SJCRH30 (cell line): Measurements from ENCODE around the gene LELP1. TPM values are rescaled to one million over a fixed set of nuclear protein-coding genes. Genes with fewer than 3 reads are reported as not detected.
"Not testable (repeated sequence)": the region's sequence is repeated elsewhere in the genome, so short reads cannot be mapped to it uniquely, and the experiment has no call there.

Source experiments
- DNase-seq, 2 experiments: peaks; one replicate each; pipeline ENCODE4 v3.0.0-alpha.2; 2015 to 2020
- H3K27ac ChIP-seq: fragments of 250-450 bp; sonication (Bioruptor Pico); 2 replicates; pipeline ENCODE4 v1.5.1; 2020; ENCODE audit warnings: mild to moderate bottlenecking, moderate library complexity
- H3K27me3 ChIP-seq: fragments of 250-450 bp; sonication (Bioruptor Pico); 2 replicates; pipeline ENCODE4 v1.5.1; 2020; ENCODE audit warnings: mild to moderate bottlenecking, moderate library complexity
- H3K36me3 ChIP-seq: fragments of 250-450 bp; sonication (Bioruptor Pico); 2 replicates; pipeline ENCODE4 v1.5.1; 2020; ENCODE audit warnings: mild to moderate bottlenecking, moderate library complexity
- H3K4me1 ChIP-seq: fragments of 250-450 bp; sonication (Bioruptor Pico); 2 replicates; pipeline ENCODE4 v1.5.1; 2020; ENCODE audit warnings: mild to moderate bottlenecking, moderate library complexity
- H3K4me3 ChIP-seq: fragments of 250-450 bp; sonication (Bioruptor Pico); 2 replicates; pipeline ENCODE4 v1.5.1; 2020; ENCODE audit warnings: mild to moderate bottlenecking, moderate library complexity
- H3K9me3 ChIP-seq: fragments of 250-450 bp; sonication (Bioruptor Pico); replicated peaks from 2 replicates; pipeline ENCODE4 v1.5.1; 2020; ENCODE audit warnings: mild to moderate bottlenecking, moderate library complexity
- total RNA-seq: library from RNA; depleted of rRNA; stranded (reverse); fragments of >200 nt; shearing (Covaris generic); gene quantifications from 2 replicates; pipeline ENCODE4 v1.2.3, GENCODE V29; 2014

The LELP1 gene
- total RNA-seq, 1 experiment from 2014 or later = not detected

- no peaks in the 10 kb centered on the region for H3K4me1 ChIP-seq
- no peaks in the 10 kb centered on the region for H3K9me3 ChIP-seq
- no peak within 1 kb of the TSS for H3K4me3 ChIP-seq
- DNase-seq = no peak
- no peaks in the 10 kb centered on the region for H3K36me3 ChIP-seq
- H3K27ac ChIP-seq = no peak within 1 kb of the TSS
- H3K27me3 ChIP-seq = no peaks in the 10 kb centered on the region
Observed at GRCh38 chr1:153217212-153217611, 14.0 kb downstream of the LELP1 start, which contains the start of gene PRR9. TSS of gene PRR9 (plus strand) at chr1:153217584. CDS start at chr1:153218145, 561 bp downstream.

- Histone ChIP-seq H3K4me1 (no peaks in the 10 kb centered on the region), H3K27me3 (no peaks in the 10 kb centered on the region), H3K4me3 (no peak overlapping the region), H3K36me3 (no peaks in the 10 kb centered on the region), H3K9me3 (no peaks in the 10 kb centered on the region), H3K27ac (no peak overlapping the region)
- DNase-seq = no peak
Observed at GRCh38 chr1:153217744-153218416, 14.7 kb downstream of the LELP1 start.

DNA sequence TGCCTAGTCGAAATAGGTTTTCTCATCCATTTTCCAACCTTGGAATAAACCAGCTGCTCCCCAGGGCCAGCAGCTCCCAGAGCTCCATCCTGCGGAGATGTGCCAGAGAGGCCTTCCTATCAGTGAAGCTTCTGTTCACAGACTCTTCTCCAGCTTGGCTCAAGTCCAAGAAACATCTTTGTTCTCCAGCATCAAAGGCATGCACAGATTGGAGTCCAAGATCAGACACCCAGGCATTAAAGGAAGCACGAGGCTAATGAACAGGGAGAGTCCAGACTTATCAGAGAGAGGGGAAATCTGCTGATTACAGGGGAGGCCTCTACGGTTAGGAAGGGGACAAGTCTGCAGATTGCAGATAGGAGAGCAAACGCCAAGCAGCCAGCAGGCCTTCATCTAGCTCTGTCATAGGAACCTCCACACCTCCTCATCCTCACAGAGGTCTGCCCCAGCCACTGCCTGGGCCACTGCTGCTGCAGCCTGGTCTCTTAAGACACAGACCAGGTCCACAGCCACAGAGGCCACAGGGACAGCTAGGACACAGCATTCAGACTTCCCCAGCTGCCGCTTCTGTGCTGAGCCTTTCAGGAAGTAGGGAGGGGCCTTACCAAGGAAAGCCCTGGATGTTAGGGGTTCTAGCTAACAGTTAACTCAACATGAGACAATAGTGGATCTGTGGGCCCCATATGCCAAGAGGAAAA lies 17.5 kb downstream of the LELP1 start:
- Histone ChIP-seq H3K4me3 (no peak overlapping the region), H3K4me1 (no peaks in the 10 kb centered on the region), H3K36me3 (no peaks in the 10 kb centered on the region), H3K27ac (no peak overlapping the region), H3K27me3 (no peaks in the 10 kb centered on the region), H3K9me3 (no peaks in the 10 kb centered on the region)
- no peak for DNase-seq

DNA sequence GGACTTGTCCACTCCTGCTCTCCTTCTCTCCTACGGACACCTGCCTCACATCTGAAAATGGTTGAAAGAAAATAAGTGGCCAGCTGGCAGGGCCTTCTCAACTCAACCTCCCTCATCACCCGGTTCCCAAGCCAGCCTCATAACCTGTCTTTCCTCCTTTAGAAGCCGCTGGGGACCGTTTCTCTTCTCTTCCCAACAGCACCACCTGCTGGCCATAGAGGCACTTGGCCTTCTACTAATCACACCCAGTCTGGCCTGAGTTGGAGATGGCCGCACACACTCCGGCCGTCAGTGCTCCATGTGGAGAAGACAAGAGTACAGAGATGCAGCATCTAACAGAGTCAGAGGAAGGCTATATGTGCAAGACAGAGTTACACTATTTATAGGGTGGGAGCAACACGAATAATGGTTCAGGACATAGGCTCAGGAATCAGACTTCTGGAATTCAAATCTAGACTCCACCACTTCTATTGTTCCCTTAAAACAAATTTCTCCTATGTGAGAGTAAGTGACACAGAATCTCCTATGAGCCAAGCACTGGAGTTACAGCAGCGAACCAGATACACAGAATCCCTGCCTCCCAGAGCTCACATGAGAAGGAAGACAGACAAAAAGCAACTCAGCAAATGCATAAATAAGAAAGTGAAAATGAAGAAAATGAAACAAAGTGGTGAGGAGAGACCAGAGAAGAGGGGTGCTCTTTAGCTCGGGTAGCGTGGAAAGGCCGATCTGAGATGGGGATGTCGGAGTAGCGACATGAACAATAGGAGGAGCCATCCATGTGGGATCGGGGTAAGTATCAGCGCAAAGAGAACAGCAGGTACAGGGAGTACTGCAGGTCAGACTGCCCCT lies 20.0 kb downstream of the LELP1 start:
- H3K36me3 ChIP-seq, H3K4me1 ChIP-seq, H3K27ac ChIP-seq, H3K9me3 ChIP-seq, H3K27me3 ChIP-seq, H3K4me3 ChIP-seq: not testable (repeated sequence)
- peak; percentile 48 to 66 for DNase-seq

GRCh38 chr1:153227810-153228209 lies 24.6 kb downstream of the LELP1 start:
- Histone ChIP-seq H3K4me1 (no peaks in the 10 kb centered on the region), H3K36me3 (no peaks in the 10 kb centered on the region), H3K27ac (no peak overlapping the region), H3K4me3 (no peak overlapping the region), H3K27me3 (no peaks in the 10 kb centered on the region), H3K9me3 (no peaks in the 10 kb centered on the region)
- DNase-seq = no peak

DNA sequence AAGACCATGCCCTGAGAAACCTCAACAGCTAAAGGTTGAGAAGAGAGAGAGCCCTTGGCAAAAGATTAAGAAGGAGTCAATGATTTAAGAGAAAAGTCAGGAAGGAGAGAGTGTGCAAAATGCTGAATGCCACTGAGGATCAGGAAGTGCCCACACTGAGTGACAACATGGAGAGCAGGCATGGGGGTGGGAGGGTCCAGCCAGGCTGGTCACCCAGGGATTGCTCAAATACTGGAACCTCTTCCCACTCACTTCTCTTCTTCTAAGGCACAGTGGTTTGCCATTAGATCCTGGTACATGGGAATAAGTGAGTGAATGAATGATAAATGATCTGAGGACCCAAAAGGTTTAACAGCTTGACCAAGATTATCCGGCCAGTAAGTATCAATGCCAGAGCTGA lies 25.3 kb downstream of the LELP1 start:
- Histone ChIP-seq H3K27ac (no peak overlapping the region), H3K9me3 (no peaks in the 10 kb centered on the region)

DNA sequence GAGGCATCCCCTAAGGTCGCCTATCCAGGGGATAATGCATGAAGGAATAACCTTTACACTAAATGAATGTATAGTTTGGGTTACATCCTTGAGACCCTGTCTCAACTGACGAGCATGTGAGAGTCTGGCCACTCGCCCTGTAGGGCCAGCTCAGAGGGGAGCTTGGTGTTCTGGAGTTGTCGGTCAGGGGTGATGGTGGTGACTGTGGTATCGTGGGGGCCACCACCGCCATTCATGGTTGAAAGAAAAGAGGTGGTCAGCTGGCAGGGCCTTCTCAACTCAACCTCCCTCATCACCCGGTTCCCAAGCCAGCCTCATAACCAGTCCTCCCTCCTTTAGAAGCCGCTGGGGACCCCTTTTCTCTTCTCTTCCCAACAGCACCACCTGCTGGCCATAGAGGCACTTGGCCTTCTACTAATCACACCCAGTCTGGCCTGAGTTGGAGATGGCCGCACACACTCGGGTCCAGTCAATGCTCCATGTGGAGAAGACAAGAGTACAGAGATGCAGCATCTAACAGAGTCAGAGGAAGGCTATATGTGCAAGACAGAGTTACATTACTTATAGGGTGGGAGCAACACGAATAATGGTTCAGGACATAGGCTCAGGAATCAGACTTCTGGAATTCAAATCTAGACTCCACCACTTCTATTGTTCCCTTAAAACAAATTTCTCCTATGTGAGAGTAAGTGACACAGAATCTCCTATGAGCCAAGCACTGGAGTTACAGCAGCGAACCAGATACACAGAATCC lies 26.0 kb downstream of the LELP1 start:
- DNase-seq = peak; percentile 50 to 61
- H3K36me3 ChIP-seq, H3K9me3 ChIP-seq, H3K4me3 ChIP-seq, H3K4me1 ChIP-seq, H3K27ac ChIP-seq, H3K27me3 ChIP-seq: not testable (repeated sequence)

More for the DNA sequence above, 25.3 kb downstream of the LELP1 start:
- no peaks in the 10 kb centered on the region for H3K4me1 ChIP-seq
- H3K4me3 ChIP-seq = no peak overlapping the region
- H3K27me3 ChIP-seq = no peaks in the 10 kb centered on the region
- DNase-seq = no peak
- H3K36me3 ChIP-seq = no peaks in the 10 kb centered on the region

DNA sequence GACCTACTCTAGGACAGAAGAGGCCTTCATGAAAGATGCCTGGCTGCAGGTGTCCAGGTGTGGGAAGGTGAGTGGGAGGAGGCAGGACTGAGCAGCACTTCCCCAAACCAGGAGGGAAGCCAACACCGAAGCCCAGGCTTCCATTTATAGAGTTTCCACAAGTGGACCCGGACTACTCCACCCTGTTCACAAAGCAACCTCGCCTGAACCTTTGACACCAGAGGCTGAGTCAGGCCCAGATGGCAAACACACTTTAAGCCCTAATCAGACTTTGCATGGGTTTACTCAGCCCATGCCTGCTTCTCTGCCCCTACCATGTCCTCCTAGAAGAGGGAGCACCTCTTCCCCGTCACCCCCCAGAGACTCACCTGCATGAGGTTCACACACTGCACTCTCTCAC lies 28.1 kb downstream of the LELP1 start:
- H3K27ac ChIP-seq = no peak overlapping the region
- no peak overlapping the region for H3K4me3 ChIP-seq
- no peaks in the 10 kb centered on the region for H3K36me3 ChIP-seq
- no peaks in the 10 kb centered on the region for H3K9me3 ChIP-seq
- no peak for DNase-seq
- H3K27me3 ChIP-seq = no peaks in the 10 kb centered on the region
- H3K4me1 ChIP-seq = no peaks in the 10 kb centered on the region

- Histone ChIP-seq H3K9me3 (no peaks in the 10 kb centered on the region), H3K27me3 (no peaks in the 10 kb centered on the region), H3K4me1 (no peaks in the 10 kb centered on the region), H3K36me3 (no peaks in the 10 kb centered on the region), H3K4me3 (no peak overlapping the region), H3K27ac (no peak overlapping the region)
- DNase-seq = no peak
Observed at GRCh38 chr1:153231785-153232184, 28.6 kb downstream of the LELP1 start.

DNA sequence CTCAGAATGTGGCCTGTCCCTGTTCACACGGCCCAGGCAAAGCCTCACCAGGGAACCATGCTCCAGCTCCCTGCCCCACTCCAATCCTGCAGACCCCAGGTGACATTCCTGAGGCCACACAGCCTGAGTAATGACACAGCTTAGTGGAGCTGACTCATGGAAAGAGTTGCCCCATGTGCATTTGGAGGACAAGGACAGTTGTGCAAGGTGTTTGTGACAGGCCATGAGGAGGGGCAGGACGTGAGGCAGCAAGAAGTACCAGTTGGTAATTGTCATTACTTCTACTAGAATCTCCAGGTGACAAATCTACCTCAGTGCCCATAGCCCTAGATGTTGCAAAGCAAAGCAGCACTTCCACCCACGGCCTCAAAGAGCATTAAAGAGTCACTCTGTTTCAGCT lies 29.3 kb downstream of the LELP1 start:
- H3K27me3 ChIP-seq = no peaks in the 10 kb centered on the region
- H3K36me3 ChIP-seq = no peaks in the 10 kb centered on the region
- H3K4me3 ChIP-seq = no peak overlapping the region
- no peak overlapping the region for H3K27ac ChIP-seq
- no peaks in the 10 kb centered on the region for H3K4me1 ChIP-seq
- DNase-seq = no peak
- H3K9me3 ChIP-seq = no peaks in the 10 kb centered on the region

DNA sequence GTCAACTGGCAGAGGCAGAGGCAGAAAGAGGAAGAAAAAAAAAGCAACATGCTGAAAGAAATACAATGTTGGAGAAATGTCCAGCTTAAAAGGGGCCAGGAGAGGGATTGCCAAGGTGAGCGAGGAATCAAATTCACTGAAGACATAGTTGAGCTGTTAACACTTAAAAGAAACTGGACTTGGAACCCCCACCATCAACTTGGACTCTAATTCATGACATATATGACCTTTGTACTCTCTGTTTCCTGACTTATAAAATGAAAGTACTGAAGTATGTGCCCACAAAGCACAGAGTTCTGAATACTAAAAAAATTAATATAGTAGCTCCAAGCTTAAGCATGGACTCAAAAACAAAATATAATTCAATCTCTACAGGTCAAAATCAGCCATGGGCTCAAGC lies 30.2 kb downstream of the LELP1 start:
- H3K9me3 ChIP-seq = no peaks in the 10 kb centered on the region
- H3K36me3 ChIP-seq = no peaks in the 10 kb centered on the region
- no peak overlapping the region for H3K27ac ChIP-seq
- H3K4me3 ChIP-seq = no peak overlapping the region
- DNase-seq = no peak
- H3K27me3 ChIP-seq = no peaks in the 10 kb centered on the region
- H3K4me1 ChIP-seq = no peaks in the 10 kb centered on the region

- Histone ChIP-seq H3K9me3 (no peaks in the 10 kb centered on the region), H3K27ac (no peak overlapping the region), H3K36me3 (no peaks in the 10 kb centered on the region), H3K4me3 (no peak overlapping the region), H3K4me1 (no peaks in the 10 kb centered on the region), H3K27me3 (no peaks in the 10 kb centered on the region; the same call in 1 of the 2 replicates)
- no peak for DNase-seq
Observed at GRCh38 chr1:153238527-153238926, 35.3 kb downstream of the LELP1 start.

- H3K27ac ChIP-seq = no peak overlapping the region
- H3K36me3 ChIP-seq = no peaks in the 10 kb centered on the region
- H3K27me3 ChIP-seq = no peaks in the 10 kb centered on the region; the same call in 1 of the 2 replicates
- H3K4me3 ChIP-seq = no peak overlapping the region
- DNase-seq = no peak
- H3K9me3 ChIP-seq = no peaks in the 10 kb centered on the region
- no peaks in the 10 kb centered on the region for H3K4me1 ChIP-seq
Observed at GRCh38 chr1:153242160-153242559, 38.9 kb downstream of the LELP1 start.

- no peaks in the 10 kb centered on the region for H3K36me3 ChIP-seq
- H3K4me1 ChIP-seq = no peaks in the 10 kb centered on the region
- H3K4me3 ChIP-seq = no peak overlapping the region
- H3K27ac ChIP-seq = no peak overlapping the region
- H3K9me3 ChIP-seq = no peaks in the 10 kb centered on the region
- no peak for DNase-seq
- no peaks in the 10 kb centered on the region; the same call in 1 of the 2 replicates for H3K27me3 ChIP-seq
Observed at GRCh38 chr1:153245466-153245865, 42.2 kb downstream of the LELP1 start.
